Epithelial cell of esophagus (primary cell): Measurements from ENCODE around the gene VSTM2B.

ENCODE experiments used
- DNase-seq: peaks from one replicate; pipeline ENCODE4 v3.0.0; 2010; ENCODE audit warnings: low read depth
- H3K4me3 ChIP-seq: 2 replicates; pipeline ENCODE4 v1.5.1; 2011; ENCODE audit warnings: mild to moderate bottlenecking, low read length, control low read depth
- TF ChIP-seq, protein P1 (sequence below): IDR thresholded peaks from 2 replicates; pipeline ENCODE4 v1.5.1; 2011; ENCODE audit warnings: low read depth, mild to moderate bottlenecking, low read length, control low read depth, inconsistent platforms; ENCODE audit not compliant: insufficient read depth; ENCODE audit errors: missing control alignments

The VSTM2B gene

DNA sequence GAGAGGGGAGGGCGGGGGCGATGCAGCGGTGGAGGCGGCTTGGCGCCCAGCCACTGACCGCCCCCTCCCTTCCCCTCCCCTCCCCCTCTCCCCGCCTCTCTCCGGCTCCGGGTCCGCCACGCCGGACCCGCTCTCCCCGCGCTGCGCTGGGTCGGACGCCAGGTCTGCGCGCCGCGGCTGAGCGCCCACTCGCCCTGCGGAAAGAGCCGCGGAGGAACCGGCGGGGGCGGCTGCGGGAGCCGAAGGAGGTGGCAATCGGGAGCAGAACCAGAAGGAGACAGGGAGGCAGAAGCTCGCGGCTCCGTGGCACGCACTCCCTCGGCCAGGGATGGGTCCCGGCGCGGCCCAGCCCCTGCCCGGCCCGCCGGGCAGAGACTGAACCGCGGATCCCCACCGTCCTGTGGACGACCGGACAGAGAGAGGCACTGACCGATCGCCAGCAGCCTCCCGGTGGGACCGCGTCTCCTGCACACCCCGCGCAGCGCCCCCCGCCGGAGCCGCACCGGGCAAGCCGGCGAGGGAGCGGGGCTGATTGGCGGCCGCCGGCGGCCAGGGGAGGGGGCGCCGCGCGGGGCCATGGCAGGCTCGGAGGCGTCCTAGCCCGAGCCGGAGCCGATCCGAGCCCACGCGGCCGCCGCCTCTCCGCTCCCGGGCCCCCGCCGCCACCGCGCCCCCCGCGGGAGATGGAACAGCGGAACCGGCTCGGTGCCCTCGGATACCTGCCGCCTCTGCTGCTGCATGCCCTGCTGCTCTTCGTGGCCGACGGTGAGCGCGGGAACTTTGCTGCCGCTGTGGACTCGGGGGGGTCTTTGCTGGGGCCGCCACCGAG is at the start of gene VSTM2B:
Gene VSTM2B (plus strand): TSS at position 94 of the 829 bp plus-strand sequence. CDS start 590 bp downstream, at position 684.
- DNase-seq, result no peak
- TF ChIP-seq, protein P1, sequence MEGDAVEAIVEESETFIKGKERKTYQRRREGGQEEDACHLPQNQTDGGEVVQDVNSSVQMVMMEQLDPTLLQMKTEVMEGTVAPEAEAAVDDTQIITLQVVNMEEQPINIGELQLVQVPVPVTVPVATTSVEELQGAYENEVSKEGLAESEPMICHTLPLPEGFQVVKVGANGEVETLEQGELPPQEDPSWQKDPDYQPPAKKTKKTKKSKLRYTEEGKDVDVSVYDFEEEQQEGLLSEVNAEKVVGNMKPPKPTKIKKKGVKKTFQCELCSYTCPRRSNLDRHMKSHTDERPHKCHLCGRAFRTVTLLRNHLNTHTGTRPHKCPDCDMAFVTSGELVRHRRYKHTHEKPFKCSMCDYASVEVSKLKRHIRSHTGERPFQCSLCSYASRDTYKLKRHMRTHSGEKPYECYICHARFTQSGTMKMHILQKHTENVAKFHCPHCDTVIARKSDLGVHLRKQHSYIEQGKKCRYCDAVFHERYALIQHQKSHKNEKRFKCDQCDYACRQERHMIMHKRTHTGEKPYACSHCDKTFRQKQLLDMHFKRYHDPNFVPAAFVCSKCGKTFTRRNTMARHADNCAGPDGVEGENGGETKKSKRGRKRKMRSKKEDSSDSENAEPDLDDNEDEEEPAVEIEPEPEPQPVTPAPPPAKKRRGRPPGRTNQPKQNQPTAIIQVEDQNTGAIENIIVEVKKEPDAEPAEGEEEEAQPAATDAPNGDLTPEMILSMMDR, result no peak
- H3K4me3 ChIP-seq, result no peak within 1 kb of the TSS

DNA sequence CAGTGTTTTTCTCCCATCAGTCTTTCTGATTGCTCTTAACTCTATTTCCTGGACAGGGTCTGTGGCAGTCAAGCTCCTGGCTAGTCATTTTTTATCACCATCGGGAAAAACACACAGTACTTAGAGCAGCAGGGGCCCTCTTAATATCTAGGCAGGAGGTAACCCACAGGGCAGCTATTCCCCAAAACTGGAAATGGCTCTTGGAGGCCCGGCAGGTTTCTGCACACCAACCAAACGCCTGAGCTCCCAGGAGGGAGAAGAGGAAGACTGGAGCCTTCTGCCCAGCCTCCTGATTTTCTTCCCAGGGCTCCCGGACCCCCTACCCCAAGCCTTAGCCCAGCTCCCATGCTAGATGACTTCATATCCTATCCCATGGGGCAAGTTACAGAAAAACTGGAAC is 49.3 kb upstream of the VSTM2B start:
- TF ChIP-seq, protein P1, result no peak
- no peak for DNase-seq
- no peak overlapping the region for H3K4me3 ChIP-seq

DNA sequence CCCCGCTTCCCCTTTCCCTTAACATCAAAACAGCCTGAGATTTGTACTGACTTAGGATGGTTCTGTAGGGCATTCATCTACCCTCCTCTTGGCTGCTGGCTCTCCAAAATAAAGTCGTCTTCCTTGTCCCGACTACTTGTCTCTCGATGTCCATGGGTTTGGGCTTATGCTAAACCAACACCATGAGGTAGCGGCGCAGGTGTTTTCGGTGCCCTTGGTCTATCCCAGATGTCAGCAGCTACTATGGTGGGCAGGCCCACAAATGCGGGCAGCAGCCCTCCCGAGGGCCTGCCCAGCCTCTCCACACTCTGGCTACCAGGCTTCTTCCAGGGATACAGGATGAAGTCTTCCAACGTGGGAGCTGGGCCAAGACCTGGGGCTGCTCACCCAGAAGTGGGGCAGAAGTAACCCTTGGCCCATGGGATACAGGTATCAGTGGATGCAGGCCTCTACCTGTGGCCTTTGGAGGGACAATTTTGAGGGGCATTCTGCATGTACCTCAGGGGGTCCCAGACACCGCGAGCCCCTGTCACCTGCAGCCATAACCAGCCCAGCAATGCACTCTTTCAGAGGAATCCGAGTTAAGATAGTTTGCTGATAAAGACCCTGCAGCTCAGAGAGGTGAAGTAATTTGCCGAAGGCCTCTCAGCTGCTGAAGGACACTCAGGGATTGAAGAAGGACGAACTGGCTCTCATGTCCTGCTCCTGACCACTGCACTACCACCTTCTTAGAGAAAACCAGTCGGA is 47.8 kb upstream of the VSTM2B start:
- DNase-seq, result no peak
- no peak overlapping the region for H3K4me3 ChIP-seq
- TF ChIP-seq, protein P1, result no peak

DNA sequence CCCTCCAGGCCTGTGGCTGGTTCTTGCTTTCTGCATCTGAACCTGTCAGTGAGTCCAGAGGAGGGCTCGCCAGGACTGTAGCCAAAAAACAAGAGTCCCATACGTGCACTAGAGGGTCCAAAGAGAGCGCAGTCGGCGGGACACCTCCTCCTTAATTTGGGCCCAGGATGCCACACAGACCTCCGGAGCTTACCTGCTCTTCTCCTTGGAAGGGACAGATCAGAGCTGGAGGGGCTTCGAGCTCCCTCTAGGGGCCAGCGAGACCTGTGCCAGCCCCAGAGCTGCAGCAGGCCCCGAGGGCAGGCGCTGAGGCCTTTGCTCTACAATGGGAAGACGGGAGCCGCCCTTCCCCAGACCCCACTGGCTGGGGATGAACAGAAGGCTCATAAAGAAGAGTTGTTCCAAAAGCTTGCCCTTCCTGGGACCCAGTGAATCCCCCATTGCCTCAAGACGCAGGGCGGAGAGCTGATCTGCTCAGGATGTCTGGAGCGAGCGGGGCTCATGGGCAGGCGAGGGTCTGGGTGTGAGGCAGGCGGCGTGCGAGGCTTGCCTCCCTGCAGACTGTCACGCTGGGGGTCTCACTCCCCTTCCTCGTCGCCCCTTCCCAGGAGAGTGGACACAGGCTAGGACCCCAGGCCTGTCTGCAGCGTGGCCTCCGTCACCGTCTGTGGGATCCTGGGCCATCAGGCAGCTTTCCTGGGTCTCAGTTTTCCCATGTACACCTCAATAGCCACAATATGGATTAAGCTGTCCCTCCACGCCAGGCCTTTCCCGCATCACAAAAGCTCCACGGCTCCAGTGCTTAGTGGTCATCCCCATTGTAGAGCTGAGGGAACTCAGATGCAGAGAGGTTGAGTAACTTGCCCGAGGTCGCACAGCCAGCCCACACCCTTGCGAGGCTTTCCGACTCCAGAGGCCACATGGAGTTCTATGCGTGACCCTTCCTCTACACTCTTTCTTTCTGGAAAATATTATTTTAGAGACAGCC is 46.9 kb upstream of the VSTM2B start:
- no peak overlapping the region for H3K4me3 ChIP-seq
- TF ChIP-seq, protein P1, result no peak
- DNase-seq, result no peak

DNA sequence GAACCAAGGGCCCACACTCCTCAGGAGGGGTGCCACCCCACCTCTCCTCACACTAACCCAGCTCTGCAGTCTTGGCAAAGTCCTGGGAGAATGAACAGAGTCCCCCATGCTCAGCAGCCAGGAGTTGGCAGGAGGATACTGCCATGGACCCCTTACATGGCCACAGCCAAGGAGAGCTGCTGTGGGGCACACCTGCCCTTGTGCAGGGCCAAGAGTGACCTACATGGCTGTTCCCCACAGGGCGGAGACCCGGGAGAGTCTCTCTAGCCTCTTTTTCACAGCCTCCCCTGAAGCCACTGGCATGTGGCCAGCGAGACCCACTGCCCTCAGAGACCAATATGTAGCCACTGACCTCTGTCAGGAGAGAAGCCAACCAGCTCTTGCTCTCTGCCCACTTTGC is 45.9 kb upstream of the VSTM2B start:
- H3K4me3 ChIP-seq, result no peak overlapping the region
- TF ChIP-seq, protein P1, result no peak
- no peak for DNase-seq

DNA sequence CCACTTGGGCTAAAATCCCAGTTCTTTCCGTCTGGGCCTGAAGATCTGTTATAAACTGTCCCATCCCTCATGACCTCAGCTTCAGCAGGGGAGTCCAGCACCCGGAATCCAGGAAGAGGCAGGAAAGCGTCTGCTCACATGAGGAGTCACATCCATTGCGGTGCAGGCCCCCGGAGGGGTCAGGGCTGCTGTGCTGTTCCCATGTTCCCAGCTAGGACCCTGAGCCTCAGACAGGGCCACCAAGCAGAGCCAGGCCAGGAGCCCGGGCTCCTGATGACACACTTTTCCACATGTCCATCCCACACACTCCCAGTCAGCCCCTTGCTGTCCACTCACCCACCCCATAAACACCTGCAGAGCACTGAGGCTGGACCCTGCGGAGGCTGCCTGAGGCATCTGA is 45.3 kb upstream of the VSTM2B start:
- TF ChIP-seq, protein P1, result no peak
- no peak overlapping the region for H3K4me3 ChIP-seq
- no peak for DNase-seq
